HG03439 (cell line): ENCODE measurements around the gene KLF6.

ENCODE experiments used
- ATAC-seq: cut with Tn5 transposase; IDR thresholded peaks from one replicate; pipeline ENCODE4 v1.9.1; 2021; ENCODE audit warnings: mild to moderate bottlenecking, moderate library complexity; ENCODE audit not compliant: unreplicated experiment

Gene KLF6

DNA sequence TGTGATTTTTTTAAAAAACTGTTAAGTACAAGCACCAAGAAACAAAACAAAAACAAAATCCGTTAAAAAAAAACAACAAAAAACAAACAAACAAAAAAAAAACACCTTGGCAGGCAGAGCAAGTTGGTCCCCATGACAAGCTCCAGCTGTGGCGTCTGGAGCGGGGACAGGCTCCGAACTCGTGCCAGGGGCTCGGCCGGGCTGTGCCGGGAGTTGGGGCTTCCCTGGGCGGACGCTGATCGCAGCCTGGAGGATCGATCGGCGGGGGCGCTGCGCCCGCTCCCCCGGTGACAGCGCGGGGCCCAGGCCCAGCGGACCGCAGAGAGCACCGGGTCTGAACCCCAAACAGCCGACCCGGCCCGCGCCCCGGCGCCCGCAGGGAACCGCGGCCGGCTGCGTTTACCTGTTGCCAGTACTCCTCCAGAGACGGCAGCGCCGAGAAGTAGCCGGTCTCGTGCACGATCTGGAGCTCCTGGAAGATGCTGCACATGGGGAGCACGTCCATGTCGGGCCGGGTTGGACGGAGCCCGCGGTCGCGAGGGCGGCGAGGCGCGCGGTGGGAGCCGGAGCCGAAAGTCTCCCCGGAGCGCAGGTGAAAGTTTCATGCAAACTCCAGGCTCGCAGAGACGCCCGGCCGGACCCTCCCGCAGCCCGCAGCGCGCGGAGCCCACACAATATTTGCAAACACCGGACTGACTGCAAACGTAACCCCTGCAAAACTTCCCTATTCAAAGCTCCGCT, at the start of gene KLF6:
Gene KLF6, minus strand, starts transcription at position 700 of the 741 bp plus-strand sequence. Its CDS starts 195 bp downstream, at position 505.
- peak; percentile 37 for ATAC-seq

DNA sequence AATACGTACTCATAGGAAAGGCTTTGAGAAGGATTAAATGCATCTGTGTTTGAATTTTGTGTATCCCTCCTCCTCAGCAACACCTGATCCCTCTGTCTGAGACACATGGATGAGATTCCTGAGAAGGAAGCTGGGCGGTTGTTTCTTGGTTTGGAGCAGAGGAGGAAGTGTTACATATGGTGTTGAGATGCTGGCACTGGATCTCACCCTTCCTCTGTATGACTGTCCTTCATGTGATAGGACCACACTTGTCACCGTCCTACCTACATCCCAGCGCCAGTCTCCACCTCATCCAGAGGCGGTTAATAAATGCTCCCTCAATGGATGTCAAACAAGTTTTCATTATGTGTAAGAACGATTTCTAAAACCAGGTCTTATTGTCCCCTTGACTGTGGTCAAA, 49.4 kb upstream of the KLF6 start:
- ATAC-seq = no peak

DNA sequence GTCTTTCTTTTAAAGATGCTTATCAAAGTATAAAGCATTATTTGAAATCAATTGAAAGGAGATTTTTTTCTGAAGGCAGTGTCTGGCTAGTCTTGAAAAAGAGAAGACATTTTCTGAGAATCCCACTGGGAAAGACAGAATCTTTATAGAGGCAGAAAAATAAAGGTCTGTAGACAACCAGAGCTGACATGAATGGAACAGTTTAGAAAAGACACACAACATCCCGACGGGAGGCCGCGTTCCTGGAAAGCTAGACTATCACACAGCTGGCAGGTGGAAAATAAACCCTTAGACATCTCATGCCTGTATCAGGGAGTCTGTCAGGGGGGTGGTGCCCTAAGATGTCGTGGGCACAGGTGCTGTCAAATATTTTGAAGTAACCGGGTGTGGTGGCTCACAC, 48.0 kb upstream of the KLF6 start:
- no peak for ATAC-seq

DNA sequence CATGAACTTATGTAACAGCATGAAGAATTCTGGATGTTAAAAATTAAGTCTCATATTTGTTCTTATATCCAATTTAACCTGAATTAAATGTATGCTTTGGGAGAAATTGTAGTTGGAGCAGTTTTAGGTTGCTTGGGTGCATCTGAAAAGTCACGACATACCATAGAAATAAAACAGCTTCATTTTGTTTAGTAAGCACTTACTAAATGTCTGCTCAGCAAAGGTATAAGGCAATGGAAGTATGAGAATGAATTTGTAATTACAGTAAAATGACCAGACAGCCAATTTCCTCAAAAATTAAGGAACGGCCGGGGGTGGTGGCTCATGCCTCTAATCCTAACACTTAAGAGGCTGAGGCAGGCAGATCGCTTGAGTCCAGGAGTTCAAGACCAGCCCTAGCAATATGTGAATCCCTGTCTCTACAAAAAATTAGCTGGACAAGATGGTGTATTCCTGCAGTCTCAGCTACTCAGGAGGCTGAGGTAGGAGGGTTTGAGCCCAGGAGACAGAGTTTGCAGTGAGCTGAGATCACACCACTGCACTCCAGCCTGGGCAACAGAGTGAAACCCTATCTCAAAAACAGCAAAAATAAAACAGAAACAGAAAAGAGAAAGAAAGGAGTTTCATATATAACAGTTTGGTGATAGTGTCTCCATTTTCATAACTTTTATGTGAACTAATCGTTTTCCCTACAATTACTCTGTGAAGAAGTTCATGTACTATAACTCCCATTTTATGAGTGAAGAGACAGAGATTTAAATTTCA, 47.2 kb upstream of the KLF6 start:
- ATAC-seq = no peak

DNA sequence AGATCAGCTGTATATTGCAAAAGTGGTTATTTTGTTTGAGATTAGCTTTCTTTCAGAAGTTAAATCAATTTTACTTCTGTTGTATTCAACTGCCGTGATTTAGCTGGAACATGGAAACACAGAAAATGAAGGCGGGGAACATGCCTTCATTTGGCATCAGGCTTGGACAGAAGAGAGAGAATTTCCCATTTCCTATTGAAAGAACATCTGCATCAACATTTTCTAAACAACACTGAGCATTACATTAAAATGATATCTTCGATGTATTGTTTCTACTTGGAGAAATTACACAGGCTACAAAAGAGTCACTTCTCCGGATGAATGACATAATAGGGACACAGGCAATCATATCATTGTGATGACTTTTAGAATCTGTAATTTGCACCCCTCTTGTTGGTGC, 46.6 kb upstream of the KLF6 start:
- ATAC-seq = no peak

DNA sequence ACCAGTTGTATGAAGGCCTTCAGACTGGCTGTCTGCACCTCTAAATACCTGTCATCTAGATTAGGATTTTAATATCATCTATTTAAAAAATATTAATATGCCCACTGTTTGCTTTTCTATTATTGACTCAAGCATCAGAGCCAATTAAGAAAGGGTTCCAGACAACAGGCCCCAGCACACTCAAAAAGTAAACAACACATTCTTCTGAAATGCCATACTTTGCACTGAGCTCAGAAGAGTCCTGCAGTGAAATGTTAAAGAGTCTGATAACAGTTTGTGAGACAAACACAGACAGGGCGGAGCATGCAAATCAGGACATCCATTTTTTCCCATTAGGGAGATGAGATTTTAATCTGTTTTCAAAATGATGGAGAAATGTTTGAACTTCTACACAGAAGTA, 45.9 kb upstream of the KLF6 start:
- ATAC-seq = no peak

DNA sequence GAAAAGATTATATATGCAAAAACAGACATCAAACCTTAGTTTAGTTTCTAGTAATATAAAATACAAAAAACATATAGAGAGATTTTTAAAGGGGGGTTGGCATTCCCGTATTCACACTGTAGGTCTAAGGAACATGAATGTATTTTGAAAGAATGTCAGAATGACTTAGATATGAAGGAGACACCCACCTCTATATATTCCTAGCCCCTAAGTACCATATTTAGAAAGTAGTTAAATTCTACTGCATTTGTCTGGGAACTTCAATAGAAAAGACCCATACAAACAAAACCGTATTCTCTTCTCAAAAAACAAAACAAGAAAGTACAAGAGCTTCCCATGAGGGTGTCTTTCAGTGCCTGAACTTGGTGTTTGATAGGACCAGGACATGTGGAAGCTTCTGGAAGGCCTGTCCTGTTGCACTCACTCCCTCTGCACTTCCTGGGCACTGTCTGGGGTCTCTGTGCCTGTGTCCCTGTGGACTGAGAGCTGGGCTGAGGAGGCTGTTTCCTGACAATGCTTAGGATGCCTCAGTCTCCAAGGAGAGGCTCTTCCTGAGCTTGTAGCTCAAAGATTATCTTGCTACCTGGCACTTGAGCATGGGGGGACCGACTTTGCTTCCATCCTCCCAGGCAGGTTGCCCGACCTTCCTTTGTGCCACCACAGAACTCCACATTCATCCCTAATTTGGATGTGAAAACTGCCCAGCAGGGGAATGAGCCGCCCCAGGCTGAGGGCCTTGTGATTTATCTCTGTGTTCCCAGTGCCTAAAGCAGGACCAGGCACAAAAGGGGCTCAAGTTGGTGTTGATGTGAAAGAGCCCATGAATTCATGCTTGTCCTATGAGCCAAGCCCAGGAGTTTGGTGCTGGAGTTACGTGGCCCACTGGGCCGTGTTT, 44.4 kb upstream of the KLF6 start:
- no peak for ATAC-seq

DNA sequence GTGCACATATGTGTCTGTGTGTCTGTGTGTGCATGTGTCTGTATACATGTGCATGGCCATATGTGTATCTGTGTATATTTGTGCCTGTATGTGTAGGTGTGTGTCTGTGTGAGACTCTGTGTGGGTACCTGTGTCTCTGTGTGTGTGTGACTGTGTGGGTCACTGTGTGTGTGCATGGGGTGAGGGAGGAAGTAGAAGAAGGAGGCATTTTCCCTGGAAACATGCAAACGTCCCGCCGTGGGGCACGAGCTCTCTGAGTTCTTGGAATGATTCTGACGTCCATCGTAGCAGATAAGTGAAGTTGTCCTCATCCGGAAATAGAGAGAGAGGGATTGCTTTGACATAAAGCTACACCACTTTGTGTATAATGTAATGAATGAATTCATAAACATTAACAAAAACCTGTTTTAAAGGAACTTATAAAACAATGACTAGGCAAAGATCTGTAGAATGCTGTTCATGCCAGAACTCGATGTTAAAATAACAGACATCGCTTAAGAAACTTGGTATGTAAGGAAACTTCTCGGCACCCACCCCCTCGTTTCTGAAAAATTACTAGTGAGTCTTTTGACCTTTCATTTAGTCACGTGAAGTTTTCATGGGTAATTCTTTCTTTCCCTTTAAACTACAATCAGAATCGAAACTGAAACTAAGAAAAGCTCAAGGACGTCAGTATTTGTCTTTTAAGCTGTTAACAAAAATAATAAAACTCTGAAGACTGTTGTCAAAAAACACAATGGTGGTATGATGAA, 43.6 kb upstream of the KLF6 start:
- no peak for ATAC-seq

DNA sequence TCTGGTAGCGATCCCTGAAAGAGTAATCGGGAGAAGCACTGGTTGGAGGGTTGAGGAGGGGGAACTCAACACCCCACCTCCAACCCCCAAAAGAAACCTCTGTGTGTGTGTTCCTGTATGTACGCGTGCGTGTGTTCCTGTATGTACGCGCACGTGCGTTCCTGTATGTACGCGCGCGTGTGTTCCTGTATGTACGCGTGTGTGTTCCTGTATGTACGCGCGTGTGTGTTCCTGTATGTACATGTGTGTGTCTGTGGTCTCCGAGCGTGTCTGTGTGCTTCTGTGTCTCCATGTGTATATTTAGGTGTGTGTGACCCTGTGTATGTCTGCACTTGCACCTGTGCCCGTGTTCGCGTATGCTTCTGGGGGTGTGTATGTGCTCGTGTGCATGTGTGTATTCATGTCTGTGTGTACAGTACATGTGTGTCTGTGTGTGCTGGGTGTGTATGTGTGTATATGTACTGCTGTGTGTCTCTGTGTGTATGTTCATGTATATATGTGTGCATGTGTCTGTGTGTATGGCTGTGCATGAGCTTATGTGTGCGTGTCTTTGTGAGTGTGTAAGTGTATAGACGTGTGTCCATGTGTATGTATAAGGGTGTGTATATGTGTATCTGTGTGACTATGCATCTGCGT, 42.9 kb upstream of the KLF6 start:
- no peak for ATAC-seq

DNA sequence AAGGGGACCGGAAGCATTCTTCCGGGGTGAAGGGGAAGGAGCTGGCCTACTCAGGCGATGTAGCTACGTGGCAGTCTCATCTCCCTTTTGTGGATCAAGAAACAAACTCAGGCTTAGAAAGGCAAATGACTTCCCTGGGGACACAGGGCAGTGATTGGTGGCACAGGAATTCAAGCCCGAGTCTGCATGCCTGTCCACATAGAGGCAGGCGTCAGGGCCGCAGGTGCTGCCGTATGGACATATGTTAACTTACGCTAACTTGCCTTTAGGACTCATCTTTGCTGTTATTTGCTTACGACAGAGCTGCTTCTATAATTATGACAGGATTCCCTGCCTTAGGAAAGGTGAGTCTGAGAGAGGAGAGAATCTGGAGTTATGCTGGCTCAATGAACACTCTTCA, 42.3 kb upstream of the KLF6 start:
- ATAC-seq = no peak

DNA sequence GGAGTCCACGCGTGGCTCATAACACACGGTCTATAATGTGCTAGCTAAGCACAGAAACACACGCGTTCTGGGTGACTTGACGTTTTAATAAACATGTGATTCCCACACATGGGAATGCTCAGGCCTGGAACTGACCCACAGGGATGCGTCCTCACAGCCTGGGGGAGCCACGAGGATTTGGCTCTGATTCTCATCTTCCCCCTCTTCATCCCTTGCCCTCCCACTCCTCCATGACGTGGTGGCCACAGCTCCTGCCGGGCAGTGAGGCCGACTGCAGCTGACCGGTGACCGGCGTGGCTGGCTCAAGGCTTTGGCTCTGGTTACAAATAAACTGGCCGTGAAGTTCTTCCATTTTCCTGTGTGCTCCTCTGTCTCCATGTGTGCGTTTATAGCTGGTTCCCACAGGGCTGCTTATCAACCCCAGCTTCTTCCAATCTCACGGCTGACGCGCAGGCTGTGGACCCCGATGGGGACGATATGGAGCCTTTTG, 40.9 kb upstream of the KLF6 start:
- ATAC-seq = no peak

DNA sequence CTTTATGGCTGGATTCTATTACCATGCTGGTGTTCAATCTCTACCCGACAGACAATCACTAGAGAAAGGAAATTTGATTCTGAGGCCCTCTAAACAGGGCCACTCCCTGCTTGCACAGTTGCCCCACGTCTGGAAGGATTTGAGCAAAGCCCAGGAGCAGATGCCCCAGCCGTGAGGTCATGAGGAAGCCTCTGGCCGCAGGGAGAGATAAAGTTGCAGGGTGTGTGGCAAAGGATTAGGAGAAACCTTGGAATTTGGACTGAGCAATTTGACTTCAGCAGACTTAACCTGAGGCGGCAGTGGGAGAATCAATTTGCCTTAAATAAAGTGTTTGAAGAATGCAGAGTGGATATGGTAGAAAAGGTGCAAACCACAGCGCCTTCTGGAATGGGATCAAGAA, 40.2 kb upstream of the KLF6 start:
- no peak for ATAC-seq

DNA sequence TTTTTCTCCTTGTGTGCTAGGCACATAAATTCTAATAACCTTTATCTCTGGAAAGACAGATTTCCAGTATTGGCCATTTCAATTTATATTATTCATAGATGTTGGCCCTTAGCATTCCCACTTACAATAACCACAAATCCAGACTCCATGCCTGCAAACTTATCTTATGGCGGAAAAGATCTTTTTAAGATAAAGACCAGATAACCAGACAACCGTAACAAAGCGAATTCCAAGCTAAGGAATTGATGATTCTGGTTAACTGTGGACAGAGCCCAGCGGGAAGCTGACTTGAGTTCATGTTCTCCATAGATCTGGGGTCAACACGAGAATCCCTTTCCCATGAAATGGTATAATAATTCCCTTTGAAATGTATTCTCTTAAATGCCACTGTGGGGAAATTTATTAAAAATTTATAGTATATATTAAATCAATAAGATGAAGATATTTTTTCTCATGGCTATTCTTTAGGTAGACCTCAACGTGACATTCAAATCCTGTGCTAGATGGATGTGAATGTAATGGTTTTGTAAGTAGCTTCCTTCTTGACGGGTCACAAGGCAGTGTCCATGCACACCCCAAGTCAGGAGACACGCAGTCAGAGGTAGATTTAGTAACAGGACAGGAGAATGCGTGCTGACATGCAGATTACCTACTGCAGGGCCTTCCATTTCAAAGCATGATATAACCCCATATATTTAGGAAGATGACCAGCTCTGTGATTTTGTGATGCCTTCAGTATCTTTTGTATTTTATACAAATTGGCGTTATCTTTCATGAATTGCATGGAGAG, 37.7 kb upstream of the KLF6 start:
- ATAC-seq = no peak

DNA sequence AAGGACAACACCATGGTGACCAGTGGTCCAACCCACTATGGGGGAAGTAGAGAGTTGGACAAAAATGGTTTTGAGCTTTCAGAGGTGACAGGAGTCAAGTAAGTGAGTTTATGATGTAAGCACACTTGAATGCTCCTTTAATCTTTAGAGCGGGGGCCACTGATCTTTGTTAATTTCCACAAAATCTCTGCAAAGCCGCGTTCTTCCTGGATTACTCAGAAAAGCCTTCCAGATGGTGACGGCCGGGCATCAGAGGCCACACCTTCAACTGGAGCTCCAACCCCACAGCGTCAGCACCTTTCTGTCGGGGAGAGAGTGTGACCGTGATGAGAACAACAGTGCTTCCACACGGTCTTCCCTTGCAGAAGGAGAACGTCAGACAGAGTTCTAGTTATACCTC, 35.2 kb upstream of the KLF6 start:
- no peak for ATAC-seq

DNA sequence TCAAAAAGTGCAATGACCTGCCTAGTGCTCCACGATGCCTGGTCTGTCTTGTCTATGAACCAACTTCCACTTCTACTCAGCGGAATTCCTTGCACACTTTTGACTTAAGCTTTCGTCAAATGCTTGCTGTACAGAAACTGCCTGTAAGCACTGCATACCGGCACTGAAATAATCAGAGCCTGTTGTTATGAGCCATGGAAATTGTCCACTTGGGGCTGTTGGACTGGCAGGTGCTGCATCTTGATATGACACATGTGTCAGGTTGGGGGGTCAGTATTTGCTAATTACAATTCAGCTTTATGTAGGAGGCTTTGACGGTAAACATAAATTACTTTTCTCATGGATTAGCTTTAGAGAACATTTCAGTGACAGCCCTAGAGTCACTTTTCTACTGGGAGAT, 32.0 kb upstream of the KLF6 start:
- ATAC-seq = no peak

DNA sequence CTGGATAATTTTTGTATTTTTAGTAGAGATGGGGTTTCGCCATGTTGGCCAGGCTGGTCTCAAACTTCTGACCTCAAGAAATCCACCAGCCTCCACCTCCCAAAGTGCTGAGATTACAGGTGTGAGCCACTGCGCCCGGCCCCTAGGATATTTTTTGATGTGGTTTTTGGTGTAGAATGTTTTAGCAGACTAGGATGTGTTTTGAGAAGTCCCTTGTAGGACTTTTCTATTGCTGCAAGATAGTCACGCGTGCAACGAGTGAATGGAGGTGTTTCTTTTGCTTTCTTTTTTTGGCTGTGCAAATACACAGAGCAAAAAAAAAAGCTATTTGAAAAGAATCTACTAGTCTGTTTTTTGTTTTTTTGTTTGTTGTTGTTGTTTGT, 29.8 kb upstream of the KLF6 start:
- no peak for ATAC-seq

DNA sequence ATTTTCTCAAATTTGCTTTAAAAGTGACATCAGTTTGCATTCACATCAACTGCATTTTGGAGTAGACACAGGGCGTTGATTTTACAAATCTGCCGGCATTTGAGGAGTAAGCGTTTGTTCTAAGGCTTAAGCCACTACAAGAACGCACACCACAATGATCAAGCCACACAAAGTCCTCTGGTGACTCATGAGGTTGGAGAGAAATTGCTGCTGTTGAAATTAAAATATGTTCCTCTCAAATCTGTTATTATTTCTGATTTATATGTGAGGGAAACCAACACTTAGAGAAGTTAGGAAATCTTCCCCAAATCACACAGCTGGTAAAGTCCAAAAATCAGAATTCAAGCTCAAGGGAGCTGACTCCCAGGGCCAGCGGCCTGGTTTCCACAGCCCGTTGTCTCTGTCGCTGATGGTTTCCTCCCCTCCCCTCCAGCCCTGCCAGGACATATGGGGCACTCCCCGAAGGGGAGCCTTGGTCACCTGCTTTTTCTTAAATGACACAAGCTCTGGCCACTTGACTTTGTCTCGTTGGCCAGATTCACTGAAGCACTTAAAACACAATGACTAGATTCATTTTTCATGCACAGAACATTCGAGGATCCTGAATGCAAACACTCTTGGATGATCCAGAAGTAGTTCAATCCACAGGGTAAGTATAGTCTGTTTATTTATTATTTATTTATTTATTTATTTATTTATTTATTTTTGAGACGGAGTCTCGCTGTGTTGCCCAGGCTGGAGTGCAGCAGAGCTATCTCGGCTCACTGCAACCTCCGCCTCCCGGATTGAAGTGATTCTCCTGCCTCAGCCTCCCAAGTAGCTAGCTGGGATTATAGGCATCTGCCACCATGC, 29.2 kb upstream of the KLF6 start:
- ATAC-seq = no peak

DNA sequence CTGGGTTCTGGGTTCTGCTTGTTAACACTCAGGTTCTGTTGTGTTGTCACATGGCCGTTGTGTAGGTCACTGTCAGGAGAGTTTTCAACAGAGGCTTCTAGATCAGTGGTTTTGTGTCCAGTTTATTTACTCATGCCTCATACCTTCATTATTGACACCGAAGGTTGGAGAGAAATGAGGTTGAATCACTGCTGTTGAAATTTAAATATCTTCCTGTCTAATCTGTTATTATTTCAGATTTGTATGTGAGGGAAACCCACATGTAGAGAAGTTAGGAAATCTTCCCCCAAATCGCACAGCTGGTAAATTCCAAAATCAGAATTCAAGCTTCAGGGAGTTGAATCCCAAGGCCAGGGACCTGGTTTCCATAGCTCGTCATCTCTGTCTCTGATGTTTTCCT, 28.3 kb upstream of the KLF6 start:
- ATAC-seq = no peak

DNA sequence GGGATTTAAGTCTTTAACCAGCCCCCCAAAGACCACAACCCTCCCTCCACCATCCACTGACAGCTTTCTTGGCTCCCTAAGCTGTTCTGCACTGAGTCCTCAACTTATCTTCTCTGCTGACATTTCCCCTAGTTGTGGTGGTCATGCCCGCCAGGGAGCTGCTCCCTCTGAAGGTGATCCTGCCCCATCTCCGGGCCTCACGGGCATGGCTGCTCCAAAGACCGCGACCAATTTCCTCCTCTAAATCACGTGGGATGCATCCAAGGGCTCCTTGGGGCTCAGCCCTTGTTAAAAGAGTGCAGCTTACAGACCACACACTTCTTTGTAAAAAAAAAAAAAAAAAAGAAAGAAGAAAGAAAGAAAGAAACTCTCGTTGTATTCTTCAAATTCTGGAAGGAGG, 27.1 kb upstream of the KLF6 start:
- ATAC-seq = no peak
